ENCODE measurements around the gene MITD1.

Gene MITD1

GRCh38 chr2:99153921-99154604 is 26.8 kb downstream of the MITD1 start:
- Histone ChIP-seq H3K27me3 (ENCODE audit: insufficient read depth, insufficient read length) (no peaks in the 10 kb centered on the region), H3K9me3 (ENCODE audit: insufficient read depth, low read length) (no peaks in the 10 kb centered on the region), H3K9ac (ENCODE audit: insufficient read length, low read depth) (peak overlapping the region; percentile 83), H3K36me3 (ENCODE audit: insufficient read depth, insufficient read length, low read length) (peaks cover 19% of the 10 kb centered on the region), H3K4me1 (ENCODE audit: insufficient read depth, insufficient read length) (no peaks in the 10 kb centered on the region), H3K4me3 (ENCODE audit: insufficient read length, low read depth) (peak overlapping the region; percentile 86)
- no peak for TF ChIP-seq YY1 (IDR thresholded peaks at IDR 0.05; ENCODE audit: insufficient read depth, insufficient read length)
- TF ChIP-seq SUZ12 (IDR thresholded peaks at IDR 0.05; ENCODE audit: extremely low read depth, insufficient read depth, insufficient read length) = no peak
- no peak for TF ChIP-seq ZNF274 (IDR thresholded peaks at IDR 0.05; ENCODE audit: low read depth, low read length)
- no peak for DNase-seq (ENCODE audit: low read depth, low spot score)

DNA sequence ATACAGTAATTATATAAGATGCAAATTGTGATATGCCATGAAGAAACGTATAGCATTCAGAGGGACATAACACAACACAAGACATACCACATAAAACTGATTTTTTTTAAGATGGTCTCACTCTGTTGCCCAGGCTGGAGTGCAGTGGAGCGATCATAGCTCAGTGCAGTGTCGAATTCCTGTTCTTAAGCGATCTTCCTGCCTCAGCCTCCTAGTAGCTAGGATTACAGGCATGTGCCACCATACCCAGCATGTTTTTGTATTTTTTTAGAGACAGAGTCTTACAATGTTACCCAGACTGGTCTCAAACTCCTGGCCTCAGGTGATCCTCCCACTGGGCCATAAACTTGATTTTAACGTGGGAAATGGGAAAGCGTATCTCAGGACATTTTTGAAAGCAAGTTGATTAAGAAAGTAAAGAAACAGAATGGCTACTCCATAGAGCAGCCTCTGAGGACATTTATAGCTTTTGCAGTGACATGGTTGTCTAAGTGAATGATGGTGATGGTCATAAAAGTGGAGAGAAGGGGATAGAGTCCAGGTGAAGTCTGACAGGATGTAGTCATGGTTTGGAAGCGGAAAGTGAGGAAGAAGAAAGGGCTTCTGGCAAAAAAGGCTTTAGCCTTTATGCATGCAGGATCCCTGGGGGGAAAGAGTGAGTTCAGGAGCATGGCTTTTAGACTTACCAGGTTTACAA is 28.5 kb downstream of the MITD1 start:
- Histone ChIP-seq H3K4me1 (ENCODE audit: insufficient read depth, insufficient read length) (no peaks in the 10 kb centered on the region), H3K9ac (ENCODE audit: insufficient read length, low read depth) (no peak overlapping the region), H3K36me3 (ENCODE audit: insufficient read depth, insufficient read length, low read length) (peaks cover 9% of the 10 kb centered on the region), H3K4me3 (ENCODE audit: insufficient read length, low read depth) (no peak overlapping the region), H3K9me3 (ENCODE audit: insufficient read depth, low read length) (no peaks in the 10 kb centered on the region), H3K27me3 (ENCODE audit: insufficient read depth, insufficient read length) (no peaks in the 10 kb centered on the region)
- DNase-seq (ENCODE audit: low read depth, low spot score) = no peak
- TF ChIP-seq ZNF274 (IDR thresholded peaks at IDR 0.05; ENCODE audit: low read depth, low read length) (no peak), SUZ12 (IDR thresholded peaks at IDR 0.05; ENCODE audit: extremely low read depth, insufficient read depth, insufficient read length) (no peak), YY1 (IDR thresholded peaks at IDR 0.05; ENCODE audit: insufficient read depth, insufficient read length) (no peak)

DNA sequence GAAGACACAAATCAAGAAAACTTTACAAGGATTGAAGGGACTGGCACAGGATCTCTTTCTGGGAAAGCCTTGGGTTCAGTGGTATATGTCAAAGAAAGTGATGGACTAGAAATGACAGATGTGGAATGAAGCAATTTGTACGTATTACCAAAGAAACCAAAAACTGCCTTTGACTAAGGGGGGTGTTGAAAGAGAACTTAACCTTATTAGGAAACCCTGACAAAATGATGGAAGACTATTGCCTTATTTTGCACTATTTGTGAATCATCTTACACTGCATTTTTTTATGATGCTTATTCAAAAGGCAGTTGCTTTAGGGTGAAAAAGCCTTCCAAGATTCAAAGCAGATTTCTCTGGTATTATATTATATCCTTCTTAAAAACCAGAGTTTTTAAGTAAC is 30.2 kb downstream of the MITD1 start:
- Histone ChIP-seq H3K4me1 (ENCODE audit: insufficient read depth, insufficient read length) (no peaks in the 10 kb centered on the region), H3K9ac (ENCODE audit: insufficient read length, low read depth) (no peak overlapping the region), H3K27me3 (ENCODE audit: insufficient read depth, insufficient read length) (no peaks in the 10 kb centered on the region), H3K4me3 (ENCODE audit: insufficient read length, low read depth) (no peak overlapping the region), H3K36me3 (ENCODE audit: insufficient read depth, insufficient read length, low read length) (no peaks in the 10 kb centered on the region), H3K9me3 (ENCODE audit: insufficient read depth, low read length) (no peaks in the 10 kb centered on the region)
- no peak for TF ChIP-seq SUZ12 (IDR thresholded peaks at IDR 0.05; ENCODE audit: extremely low read depth, insufficient read depth, insufficient read length)
- no peak for TF ChIP-seq ZNF274 (IDR thresholded peaks at IDR 0.05; ENCODE audit: low read depth, low read length)
- TF ChIP-seq YY1 (IDR thresholded peaks at IDR 0.05; ENCODE audit: insufficient read depth, insufficient read length) = no peak
- no peak for DNase-seq (ENCODE audit: low read depth, low spot score)

DNA sequence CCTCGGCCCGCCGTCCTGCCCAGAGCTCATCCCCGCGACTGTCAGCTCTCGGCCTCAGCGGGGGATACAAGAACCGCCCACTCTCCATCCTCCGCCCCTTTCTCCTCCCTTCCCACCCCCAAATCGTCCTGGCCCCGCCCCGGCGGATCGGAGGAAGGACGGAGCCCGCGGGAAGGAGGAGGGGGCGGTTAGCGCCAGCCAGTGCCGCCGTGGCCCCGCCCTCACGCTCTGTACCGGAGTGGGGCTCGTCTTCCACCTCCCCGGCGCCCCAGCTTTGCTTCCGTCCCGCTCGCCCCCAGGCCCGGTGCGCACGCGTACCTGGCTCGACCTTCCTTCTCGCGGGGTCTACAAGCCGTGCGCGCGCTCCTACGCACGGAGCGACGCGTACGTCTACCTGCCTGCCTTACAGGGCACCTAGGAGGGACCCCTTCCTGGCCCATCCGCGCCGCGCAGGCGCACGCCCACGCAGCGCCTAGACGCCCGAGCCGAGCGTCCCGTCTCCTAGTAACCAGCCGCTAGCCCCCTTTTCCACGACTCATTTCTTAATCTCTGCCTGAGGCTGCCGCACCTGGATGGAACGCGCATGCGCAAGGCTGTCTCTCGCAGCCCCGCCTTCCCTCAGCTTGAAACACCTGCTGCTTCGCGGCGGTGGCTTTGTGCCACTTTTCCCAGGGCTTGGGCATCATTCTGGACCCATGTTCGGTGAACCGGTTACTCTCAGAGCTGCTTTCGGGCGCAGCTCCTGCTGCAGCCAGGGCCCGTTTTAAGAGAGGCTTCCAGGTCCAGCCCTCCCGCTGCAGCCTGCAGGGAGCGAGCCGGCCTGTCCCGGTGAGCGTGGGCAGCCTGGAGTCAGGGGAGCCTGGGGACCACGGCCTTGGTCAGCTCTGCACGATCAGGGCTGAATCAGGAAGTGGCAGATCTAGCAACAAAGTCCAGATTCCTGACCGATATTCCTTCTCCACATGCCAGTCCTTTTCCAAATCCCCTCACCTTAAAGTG is 39.4 kb downstream of the MITD1 start, which contains the start of gene C2orf15:
TSS of gene C2orf15 (plus strand) at position 598 of the 999 bp plus-strand sequence. CDS start 8,852 bp downstream, outside the sequence.
- peak within 1 kb of the TSS; percentile 74 for H3K4me3 ChIP-seq (ENCODE audit: insufficient read length, low read depth)
- H3K4me1 ChIP-seq (ENCODE audit: insufficient read depth, insufficient read length) = no peaks in the 10 kb centered on the region
- peaks cover 9% of the 10 kb centered on the region for H3K27me3 ChIP-seq (ENCODE audit: insufficient read depth, insufficient read length)
- peak within 1 kb of the TSS; percentile 84 for H3K9ac ChIP-seq (ENCODE audit: insufficient read length, low read depth)
- TF ChIP-seq SUZ12 (IDR thresholded peaks at IDR 0.05; ENCODE audit: extremely low read depth, insufficient read depth, insufficient read length) (no peak), YY1 (IDR thresholded peaks at IDR 0.05; ENCODE audit: insufficient read depth, insufficient read length) (no peak), ZNF274 (IDR thresholded peaks at IDR 0.05; ENCODE audit: low read depth, low read length) (no peak)
- no peaks in the 10 kb centered on the region for H3K9me3 ChIP-seq (ENCODE audit: insufficient read depth, low read length)
- peak; percentile 91 for DNase-seq (ENCODE audit: low read depth, low spot score)
- no peaks in the 10 kb centered on the region for H3K36me3 ChIP-seq (ENCODE audit: insufficient read depth, insufficient read length, low read length)

GRCh38 chr2:99140860-99141109 is 40.1 kb downstream of the MITD1 start:
- peak; percentile 25 for DNase-seq (ENCODE audit: low read depth, low spot score)
- Histone ChIP-seq H3K4me3 (ENCODE audit: insufficient read length, low read depth) (peak overlapping the region; percentile 74), H3K9me3 (ENCODE audit: insufficient read depth, low read length) (no peaks in the 10 kb centered on the region), H3K27me3 (ENCODE audit: insufficient read depth, insufficient read length) (peaks cover 9% of the 10 kb centered on the region), H3K36me3 (ENCODE audit: insufficient read depth, insufficient read length, low read length) (no peaks in the 10 kb centered on the region), H3K4me1 (ENCODE audit: insufficient read depth, insufficient read length) (no peaks in the 10 kb centered on the region), H3K9ac (ENCODE audit: insufficient read length, low read depth) (peak overlapping the region; percentile 57)
- TF ChIP-seq YY1 (IDR thresholded peaks at IDR 0.05; ENCODE audit: insufficient read depth, insufficient read length) (no peak), ZNF274 (IDR thresholded peaks at IDR 0.05; ENCODE audit: low read depth, low read length) (no peak), SUZ12 (IDR thresholded peaks at IDR 0.05; ENCODE audit: extremely low read depth, insufficient read depth, insufficient read length) (no peak)

GRCh38 chr2:99140056-99140859 is 40.6 kb downstream of the MITD1 start:
- peaks cover 9% of the 10 kb centered on the region for H3K27me3 ChIP-seq (ENCODE audit: insufficient read depth, insufficient read length)
- TF ChIP-seq SUZ12 (IDR thresholded peaks at IDR 0.05; ENCODE audit: extremely low read depth, insufficient read depth, insufficient read length) (no peak), YY1 (IDR thresholded peaks at IDR 0.05; ENCODE audit: insufficient read depth, insufficient read length) (no peak), ZNF274 (IDR thresholded peaks at IDR 0.05; ENCODE audit: low read depth, low read length) (no peak)
- no peaks in the 10 kb centered on the region for H3K9me3 ChIP-seq (ENCODE audit: insufficient read depth, low read length)
- peak overlapping the region; percentile 57 for H3K9ac ChIP-seq (ENCODE audit: insufficient read length, low read depth)
- H3K4me1 ChIP-seq (ENCODE audit: insufficient read depth, insufficient read length) = no peaks in the 10 kb centered on the region
- H3K36me3 ChIP-seq (ENCODE audit: insufficient read depth, insufficient read length, low read length) = no peaks in the 10 kb centered on the region
- DNase-seq (ENCODE audit: low read depth, low spot score) = no peak
- H3K4me3 ChIP-seq (ENCODE audit: insufficient read length, low read depth) = peak overlapping the region; percentile 74

Measured in NT2/D1 (cell line).